ENCODE measurements around the gene OCSTAMP.

- TF ChIP-seq EZH2 (IDR thresholded peaks at IDR 0.05) (no peak), POLR2AphosphoS5 (IDR thresholded peaks at IDR 0.05; ENCODE audit: borderline replicate concordance, low read depth, low read length) (no peak), FOXP2 (optimal IDR thresholded peaks at IDR 0.05; ENCODE audit: control extremely low read depth, extremely low read length, insufficient read depth) (no peak)
Measured at GRCh38 chr20:46566125-46566524, 15.7 kb upstream of the OCSTAMP start.
